NCI-H2196 (cell line): ENCODE data around the gene EFCC1.
"Not testable (repeated sequence)": the region's sequence is repeated elsewhere in the genome, so short reads cannot be mapped to it uniquely, and the experiment has no call there.

Experiments
- DNase-seq: peaks from one replicate; lab custom pipeline; 2025; ENCODE audit not compliant: unreplicated experiment; lab: John Stamatoyannopoulos, UW

EFCC1 gene

DNA sequence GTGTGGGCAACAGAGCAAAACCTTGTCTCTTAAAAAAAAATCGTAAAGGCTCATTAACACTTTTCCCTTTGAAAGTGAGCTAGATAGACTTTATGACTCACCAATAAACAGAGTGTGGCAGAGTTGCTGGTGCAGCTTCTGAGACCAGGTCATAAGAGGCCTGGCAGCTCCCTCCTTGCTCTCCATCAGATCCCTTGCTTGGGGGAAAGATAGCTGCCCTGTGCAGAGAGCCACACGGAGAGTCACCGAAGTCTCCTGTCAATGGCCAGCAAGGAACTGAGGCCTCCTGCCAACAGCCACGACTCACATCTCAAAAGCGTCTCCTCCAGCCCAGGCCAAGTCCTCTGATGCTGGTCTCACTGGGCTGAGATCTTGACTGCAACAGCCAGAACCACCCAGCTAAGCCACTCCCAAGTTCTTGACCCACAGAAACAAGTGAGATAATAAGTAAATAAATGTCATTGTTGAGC lies 50.8 kb downstream of the EFCC1 start:
- peak; percentile 66 for DNase-seq

DNA sequence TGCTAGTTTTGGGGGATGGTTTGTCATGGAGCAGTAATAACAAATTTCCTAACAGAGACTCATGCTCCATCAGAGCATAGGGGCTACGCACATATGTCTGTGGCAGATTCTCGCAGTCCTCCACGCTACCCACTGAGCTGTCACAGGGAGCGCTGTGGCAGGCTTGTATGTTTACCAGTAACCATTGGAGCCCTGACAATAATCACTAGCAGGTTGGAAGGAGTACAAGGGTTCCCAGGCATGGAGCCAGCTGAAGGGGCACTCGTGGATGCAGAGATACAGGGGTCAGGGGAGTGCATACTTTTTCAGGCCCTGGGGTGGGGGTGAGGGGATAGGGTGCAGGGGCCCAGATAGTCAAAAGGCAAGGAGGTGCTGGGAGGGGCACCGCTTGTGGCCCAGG lies 51.6 kb downstream of the EFCC1 start:
- DNase-seq: peak; percentile 81

DNA sequence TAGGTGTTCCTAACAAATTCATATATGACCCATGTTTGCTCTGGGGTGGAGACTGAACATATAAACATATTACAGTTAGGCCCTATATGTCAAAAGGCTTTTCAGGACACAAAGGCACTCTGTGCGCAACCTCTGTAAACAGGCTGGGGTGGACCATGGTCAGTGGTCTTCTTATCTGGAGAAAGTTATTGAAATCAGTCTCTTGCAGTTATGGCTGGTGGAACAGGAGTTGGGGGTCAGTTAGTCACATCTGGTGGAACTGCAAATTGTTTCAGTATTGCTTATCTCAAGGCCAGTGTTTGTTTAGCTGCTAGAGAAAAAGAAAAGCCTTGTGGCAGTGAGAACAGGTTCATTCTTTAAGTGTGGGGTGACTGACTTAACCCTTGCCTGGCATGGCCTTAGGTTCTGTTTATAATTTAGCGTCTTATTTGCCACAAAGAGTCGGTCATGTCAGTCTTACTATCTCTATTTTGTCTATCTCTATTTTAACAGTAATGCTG lies 53.6 kb downstream of the EFCC1 start:
- DNase-seq: no peak

DNA sequence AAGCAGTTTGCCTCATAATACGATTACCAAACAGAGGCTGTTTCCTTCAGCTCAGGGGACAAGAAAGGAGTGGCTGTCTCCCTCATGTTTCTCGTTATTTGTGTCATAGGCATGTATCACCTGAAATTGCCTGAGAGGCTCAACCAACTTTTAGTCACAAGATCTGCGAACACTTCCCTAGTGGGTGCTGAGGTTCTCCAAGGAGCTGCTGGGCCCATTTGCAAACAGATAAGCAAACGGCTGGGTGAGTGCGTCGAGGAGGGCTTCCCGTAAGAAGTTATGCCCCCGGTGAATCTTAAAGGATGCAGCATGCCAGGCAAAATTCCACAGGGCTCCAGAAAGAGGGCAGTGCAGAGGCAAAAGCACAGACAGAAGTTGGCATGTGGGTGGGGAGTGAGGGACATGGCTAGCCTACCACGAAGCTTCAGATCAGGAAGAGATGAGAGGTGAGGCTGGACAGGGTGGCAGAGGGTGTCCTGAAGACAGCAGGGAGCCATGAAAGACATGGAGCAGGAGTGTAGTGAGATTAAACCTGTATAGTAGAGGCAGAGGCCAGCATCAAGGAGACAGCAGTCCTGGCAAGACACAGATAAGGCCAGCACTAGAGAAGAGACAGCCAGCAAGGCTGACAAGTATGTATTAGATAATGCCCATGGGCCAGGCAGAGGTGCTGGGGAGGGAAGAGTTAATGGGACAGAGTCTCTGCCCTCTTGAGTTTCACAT lies 55.5 kb downstream of the EFCC1 start:
- DNase-seq: no peak

DNA sequence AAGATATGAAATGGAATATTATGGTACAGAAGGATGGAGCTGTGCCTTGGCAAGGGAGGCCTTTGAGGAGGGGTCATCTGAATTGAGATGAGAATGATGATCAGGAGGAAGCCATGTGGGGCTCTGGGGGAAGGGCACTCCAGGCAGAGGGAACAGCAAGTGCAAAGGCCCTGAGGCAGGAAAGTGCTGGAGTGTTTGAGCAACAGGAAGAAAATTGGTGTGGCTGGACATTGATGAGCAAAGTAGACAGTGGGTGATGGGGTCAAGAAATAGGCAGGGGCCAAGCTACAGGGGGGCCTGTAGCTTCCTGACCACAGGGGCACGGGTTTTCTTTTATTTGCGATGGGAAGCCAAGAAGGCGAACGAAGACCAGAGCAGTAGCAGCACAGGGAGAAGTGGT lies 56.1 kb downstream of the EFCC1 start:
- no peak for DNase-seq

DNA sequence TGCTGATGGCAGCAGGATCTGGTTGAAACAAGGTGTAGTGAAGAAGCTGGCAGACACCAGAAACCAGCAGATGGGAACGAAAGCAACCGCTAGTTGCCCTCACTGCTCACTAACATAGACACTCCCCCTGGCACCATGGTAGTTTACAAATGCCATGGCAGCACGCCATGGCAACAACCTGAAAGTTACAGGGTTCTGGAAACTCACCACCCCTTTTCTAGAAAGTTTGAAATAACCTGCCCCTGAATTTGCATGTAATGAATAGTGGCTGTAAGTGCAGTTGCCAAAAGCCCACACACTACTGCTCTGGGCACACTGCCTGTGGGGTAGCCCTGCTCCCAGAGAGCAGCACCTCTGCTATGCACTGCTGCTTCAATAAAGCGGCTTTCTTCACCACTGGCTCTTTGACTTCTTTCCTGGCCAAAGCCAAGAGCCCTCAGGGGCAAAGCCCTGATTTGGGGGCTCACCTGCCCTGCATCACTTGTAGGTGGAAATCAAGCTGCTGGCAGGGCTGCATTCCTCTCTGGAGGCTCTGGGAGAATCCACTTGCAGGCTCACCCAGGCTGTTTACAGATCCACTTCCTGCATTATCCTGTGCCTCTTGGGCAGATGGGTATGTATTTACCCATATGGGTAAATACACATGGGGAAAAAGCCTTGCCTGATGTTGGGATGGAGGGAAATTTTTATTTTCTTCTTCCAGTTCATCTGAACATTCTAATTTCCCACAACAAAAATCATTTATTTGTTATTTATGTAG lies 57.5 kb downstream of the EFCC1 start:
- peak; percentile 92 for DNase-seq

DNA sequence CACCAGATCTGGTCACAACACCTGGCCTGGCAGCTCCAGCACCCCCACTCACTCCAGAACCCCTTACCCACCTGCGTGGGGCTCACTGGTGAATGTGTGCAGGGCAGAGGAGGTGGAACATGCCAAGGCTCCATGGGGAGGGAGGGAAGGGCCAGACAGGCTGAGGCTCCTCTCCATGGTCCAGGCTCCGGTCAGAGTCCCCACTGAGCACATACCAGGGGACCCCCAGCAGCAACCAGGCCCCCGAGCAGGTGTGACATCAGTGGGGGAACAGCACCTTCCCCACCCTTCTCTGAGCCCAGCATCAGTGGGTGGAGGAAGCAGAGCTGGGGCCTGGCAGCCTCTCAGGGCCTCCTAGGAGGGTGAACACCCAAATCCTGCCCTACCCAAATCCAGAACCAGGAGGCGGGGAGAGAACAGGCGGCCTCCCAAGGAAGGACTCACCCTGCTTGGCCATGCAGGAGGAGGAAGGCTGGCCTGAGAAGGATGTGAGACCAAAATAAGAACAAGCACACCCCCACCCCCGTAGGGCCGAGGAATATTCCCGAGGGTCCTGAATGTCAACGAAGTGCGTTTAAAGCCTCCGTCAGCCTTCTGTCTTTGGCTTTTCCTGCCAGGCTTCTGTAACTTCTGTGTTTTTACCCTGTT lies 58.3 kb downstream of the EFCC1 start:
- DNase-seq: no peak

DNA sequence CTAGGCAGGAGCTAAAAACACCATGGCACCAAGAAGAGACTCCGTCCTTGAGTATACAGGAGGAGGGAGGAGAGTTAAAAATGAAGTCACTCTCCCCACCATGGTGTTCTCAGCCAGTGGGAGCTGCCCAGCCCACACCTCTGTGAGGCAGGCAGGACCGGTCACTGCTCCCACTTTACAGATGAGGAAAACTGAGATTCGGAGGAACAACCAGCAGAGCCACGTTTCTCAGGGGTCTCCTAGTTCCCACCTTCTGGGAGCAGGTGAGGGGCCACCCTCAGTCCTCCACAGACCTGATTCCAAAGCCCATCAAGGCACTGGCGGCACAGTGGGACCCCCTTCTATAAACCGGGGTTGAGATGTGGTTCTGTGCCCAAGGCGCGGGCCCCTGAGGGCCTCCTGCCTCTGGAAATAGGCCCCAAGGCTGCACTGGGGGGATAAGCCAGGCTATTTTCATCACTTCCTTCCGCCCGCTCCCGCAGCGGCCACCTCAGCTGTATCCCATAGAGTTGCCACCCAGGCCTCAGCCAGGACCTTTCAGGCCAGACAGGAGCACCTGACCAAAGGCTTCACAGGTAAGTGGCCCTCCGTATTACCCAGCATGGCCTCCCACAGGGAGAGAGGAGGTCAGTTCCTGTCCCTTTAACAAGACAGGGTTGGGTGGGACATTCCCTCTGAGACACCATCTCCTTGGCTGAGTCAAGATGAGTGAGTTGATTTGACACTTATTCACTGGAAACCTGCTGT lies 59.3 kb downstream of the EFCC1 start, which contains the start of gene GP9:
GP9 (plus strand) TSS at position 504 of the 747 bp plus-strand sequence. CDS start 961 bp downstream, outside the sequence.
- no peak for DNase-seq

DNA sequence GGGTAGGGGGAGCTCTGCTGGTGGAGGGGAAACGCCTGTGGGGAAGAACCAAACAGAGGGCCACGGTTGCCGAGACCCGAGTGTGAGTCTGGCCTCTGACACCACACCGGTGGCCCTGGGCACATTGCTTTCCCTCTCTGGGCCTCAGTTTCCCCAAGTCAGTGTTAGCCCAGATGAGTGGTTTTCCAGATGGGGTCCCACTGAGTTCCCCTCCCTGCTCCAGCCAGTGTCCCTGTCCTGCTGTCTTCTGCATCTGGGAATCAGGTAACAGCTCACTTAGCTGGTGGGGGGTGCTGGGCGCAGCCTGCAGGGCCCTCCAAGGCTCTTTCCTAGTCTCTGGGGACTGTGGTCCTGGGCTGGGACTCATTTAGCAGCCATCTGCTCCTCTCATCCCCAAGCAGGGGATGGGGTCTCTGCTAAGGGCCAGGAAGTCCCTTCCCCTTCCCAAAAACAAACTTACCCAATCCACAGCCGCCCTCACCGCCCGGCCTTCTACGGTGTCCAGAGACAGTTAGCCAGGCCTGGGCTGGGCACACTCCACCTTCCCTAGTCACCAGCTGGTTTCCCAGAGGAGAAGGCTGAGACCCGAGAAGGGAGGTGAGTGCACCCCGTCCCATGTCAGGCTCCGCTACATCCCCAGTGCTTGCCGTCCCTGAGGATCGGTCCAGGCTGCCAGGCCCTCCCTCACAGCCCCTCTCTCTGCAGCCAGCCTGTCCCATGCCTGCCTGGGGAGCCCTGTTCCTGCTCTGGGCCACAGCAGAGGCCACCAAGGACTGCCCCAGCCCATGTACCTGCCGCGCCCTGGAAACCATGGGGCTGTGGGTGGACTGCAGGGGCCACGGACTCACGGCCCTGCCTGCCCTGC lies 60.2 kb downstream of the EFCC1 start:
- no peak for DNase-seq

DNA sequence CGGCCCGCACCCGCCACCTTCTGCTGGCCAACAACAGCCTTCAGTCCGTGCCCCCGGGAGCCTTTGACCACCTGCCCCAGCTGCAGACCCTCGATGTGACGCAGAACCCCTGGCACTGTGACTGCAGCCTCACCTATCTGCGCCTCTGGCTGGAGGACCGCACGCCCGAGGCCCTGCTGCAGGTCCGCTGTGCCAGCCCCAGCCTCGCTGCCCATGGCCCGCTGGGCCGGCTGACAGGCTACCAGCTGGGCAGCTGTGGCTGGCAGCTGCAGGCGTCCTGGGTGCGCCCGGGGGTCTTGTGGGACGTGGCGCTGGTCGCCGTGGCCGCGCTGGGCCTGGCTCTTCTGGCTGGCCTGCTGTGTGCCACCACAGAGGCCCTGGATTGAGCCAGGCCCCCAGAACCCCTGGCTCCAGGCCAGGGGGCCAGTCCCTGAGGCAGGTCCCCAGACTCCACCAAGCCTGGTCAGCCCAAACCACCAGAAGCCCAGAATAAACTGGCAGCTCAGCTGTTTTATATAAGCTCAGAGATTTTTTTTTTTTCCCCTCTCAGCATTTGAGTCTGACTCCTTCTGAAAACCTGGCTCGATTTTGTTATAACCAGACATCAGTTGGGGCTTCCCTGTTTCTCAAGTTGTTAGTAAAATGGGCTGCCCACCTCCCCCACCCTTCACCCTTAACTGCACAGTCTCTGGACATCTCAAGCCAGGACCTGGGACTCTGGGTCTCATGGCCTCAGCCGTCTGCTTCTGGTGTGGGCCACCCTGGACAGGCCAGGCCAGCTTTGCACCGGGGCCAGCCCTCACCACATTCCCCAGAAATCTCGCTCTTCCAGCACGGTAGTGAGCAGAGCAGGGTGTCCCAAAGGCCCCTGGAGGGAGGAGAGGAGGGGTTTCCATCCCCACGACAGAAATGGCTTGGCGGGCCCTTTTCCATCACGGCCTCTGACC lies 61.1 kb downstream of the EFCC1 start:
- no peak for DNase-seq

DNA sequence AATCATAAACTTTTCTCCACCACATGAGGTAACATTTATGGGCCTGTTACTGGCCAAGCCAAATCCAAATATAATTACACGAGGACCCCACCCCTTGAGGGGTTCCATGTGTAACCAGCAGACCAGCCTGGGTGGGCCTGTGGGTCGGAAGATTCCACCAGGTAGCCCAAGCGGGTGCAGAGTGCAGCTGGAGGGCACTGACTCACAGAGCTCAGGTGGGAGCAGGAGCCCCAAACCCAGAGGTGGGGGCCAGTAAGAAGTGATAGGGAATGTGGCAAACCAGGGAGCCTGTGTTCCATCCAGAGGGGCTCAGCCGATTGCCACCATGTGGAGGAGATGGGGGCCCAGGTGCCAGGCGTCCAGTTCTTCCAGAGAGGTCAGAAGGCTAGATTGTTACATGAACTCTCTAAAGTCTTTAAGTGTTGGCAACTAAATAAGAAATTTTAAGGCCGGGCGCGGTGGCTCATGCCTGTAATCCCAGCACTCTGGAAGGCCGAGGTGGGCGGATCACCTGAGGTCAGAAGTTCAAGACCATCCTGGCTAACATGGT lies 62.1 kb downstream of the EFCC1 start:
- DNase-seq: no peak

DNA sequence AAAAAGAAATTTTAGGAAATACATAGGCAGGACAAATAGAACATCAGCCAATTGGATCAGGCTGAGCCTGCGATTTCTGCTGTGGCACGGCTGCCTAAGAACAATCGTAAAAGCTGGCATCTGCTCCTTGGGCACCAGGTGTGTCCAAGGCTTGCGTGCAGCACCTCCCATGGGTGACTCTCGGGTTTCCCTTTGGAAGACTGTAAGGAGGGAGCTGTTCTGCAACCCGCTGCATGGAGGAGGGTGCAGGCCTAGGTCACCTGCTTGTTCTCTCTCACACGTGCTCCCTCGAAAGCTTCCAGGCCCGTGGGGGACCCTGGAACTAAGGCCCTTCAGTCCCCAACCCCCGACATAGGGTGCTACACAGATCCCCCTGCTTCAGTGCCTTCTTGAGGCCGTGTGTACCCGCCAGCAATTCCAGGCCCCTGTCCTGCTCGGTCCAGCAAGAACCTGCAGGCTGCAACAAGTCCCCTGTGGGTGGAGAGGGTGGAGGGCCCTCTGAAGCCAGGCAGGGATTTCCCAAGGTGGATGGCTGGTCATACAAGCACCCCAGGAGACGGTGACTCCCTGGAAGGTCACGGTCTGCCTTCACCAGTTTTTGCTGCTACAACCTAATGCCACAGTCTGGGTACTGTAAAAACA lies 62.9 kb downstream of the EFCC1 start:
- DNase-seq: peak; percentile 89

DNA sequence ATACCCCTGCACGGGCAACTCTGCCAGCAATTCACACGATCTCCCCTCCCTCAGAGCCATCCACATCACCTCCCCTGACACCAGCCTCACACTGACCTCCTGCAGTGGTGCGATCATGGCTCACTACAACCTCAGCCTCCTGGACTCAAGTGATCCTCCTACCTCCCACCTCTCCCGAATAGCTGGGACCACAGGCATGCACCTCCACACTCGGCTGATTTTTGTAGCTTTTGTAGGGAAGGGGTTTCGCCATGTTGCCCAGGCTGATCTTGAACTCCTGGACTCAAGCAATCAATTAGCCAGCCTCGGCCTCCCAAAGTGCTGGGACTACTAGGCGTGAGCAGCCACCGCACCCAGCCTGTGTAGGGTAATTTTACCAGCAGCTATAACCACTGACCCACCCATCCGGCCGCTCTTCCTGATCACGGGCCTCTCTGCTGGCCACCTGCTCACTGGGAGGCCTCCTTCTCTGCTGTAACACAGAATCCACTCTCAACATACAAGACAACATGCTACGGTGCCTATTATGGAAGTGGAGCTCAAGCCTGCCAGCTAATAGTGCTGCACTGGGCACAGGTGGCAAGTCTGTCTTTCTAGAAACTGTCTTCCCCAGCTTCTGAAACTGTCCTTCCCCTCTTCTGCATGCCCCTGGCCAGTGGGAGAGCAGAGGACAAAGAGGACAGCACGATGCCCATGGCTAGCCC lies 64.1 kb downstream of the EFCC1 start:
- no peak for DNase-seq

DNA sequence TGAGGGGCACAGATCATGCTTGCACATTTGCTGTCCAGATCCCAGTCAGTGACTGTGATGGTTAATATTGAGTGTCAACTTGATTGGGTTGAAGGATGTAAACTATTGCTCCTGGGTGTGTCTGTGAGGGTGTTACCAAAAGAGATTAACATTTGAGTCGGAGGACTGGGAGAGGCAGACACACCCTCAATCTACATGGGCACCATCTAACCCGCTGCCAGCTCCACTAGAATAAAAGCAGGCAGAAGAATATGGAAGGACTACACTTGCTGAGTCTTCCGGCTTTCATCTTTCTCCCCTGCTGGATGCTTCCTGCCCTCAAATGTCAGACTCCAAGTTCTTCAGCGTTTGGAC lies 64.6 kb downstream of the EFCC1 start:
- no peak for DNase-seq

DNA sequence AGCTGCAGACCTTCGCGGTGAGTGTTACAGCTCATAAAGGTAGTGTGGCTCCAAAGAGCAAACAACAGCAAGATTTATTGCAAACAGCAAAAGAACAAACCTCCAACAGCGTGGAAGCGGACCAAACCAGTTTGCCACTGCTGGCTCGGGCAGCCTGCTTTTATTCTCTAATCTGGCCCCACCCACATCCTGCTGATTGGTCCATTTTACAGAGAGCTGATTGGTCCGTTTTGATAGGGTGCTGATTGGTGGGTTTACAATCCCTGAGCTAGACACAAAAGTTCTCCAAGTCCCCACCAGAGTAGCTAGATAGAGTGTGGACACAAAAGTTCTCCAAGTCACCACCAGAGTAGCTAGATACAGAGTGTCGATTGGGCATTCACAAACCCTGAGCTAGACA lies 66.6 kb downstream of the EFCC1 start:
- not testable (repeated sequence) for DNase-seq

DNA sequence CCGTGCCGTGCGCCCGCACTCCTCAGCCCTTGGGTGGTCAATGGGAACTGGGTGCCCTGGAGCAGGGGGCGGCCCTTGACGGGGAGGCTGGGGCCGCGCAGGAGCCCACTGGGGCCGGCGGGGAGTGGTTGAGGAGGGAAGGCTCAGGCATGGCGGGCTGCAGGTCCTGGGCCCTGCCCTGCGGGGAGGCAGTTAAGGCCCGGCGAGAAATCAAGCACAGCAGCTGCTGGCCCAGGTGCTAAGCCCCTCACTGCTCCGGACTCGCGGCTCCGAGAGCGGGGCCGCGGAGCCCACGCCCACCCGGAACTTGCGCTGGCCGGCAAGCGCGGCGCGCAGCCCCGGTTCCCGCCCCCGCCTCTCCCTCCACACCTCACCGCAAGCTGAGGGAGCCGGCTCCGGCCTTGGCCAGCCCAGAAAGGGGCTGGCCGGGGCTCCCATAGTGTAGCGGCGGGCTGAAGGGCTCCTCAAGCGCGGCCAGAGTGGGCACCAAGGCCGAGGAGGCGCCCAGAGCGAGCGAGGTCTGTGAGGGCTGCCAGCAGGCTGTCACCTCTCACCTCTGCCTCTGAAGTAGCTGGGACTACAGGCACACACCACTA lies 67.3 kb downstream of the EFCC1 start:
- no peak for DNase-seq
